H54 (cell line): ENCODE measurements around the gene CSTB.
A peak's percentile ranks its signal among the peaks of the same experiment; 100 is the strongest.

Experiments used
- DNase-seq: peaks from one replicate; pipeline ENCODE4 v3.0.0; 2011; ENCODE audit warnings: low spot score, mixed read lengths; ENCODE audit not compliant: insufficient read length
- FAIRE-seq: peaks from 3 replicates; lab custom pipeline; 2011; peaks lifted over from hg19 to GRCh38; lab: Jason Lieb, UNC
- POLR2A ChIP-seq: IDR thresholded peaks from 2 replicates; pipeline ENCODE4 v1.6.1; 2011; ENCODE audit warnings: low read depth, mild to moderate bottlenecking, low read length

CSTB gene

DNA sequence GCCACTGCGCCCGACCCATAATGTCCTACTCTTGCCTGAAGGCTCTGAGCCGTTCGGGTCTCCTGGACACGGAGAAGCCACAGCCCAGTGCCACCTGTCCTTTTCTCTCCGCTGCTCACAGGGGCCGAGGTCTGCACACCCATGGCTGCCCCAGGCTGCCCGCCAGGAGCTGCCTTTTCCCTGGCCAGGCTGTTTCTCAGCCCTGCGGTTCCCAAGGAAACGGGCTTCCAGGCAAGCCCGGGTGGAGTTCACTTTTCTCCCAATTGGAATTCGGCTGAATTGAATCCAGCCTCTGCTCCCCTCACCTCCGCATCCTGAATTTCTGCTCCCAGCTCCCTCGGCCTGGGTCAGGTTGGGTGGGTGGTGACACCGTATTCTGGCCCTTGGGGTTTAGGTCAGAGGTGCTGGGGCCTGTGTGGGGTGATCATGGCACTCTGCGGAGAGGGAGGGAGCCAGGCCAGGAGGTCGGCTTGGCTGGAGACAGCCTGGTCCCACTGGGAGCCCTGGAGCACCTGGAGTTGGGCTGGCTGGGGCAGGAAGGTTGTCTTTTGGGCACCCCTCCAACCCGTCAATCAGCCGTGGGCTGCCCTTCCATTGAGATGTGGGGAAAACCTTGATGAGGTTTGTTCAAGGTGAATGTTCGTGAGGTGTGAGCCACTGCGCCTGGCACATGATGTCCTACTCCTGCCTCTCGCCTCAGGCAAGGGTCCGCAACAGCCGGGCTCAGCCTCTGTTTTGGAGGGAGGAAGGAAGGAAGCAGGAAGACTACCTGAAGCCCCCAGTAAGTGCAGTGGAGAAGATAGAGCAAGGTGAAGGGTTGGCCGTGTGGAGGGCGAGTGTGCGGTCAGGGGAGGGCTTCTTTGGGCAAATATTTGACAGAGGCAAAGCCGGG is 38.4 kb upstream of the CSTB start:
- TF ChIP-seq POLR2A, result no peak
- DNase-seq (no peak), FAIRE-seq (no peak)

GRCh38 chr21:43813656-43813980 is 37.5 kb upstream of the CSTB start:
- FAIRE-seq (no peak), DNase-seq (no peak)
- no peak for TF ChIP-seq POLR2A

GRCh38 chr21:43812957-43813655 is 37.0 kb upstream of the CSTB start:
- DNase-seq (no peak), FAIRE-seq (no peak)
- TF ChIP-seq POLR2A, result no peak

DNA sequence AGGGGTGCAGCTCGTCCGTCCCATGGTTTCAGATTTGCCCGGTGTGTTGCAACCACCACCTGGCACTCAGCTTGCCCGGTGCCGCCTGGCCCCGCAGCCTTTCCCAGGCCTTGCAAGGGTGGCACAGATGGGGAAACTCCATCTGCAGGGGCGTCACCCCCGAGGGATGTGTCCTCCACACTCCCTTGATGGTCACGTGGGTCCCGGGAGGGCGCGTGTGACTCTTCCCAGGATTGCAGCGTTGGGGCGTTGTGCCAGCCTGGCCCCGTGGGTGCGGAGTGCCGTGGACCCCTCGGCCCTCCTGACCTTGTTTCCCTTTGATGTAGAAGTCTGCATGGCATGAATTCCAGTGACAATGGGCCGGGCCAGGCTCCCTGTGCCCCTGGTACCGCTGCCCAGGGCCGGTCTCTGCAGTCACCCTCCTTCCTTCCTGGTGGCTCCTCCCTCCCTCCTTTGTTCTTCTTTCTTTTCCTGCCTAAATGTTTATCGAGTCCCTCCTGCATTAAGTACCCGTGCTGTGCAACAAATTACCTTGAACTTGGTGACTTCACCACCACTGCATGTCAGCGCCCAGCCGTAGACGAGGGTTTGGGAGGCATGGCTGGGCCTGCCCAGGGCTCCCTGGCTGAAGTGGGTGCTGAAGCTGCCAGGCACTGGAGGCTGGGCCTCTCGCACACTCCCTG is 36.2 kb upstream of the CSTB start:
- peak; percentile 63 for DNase-seq
- TF ChIP-seq POLR2A, result no peak
- no peak for FAIRE-seq

- TF ChIP-seq POLR2A, result no peak
- FAIRE-seq (no peak), DNase-seq (no peak)
Observed at GRCh38 chr21:43811262-43812105, 35.4 kb upstream of the CSTB start.

DNA sequence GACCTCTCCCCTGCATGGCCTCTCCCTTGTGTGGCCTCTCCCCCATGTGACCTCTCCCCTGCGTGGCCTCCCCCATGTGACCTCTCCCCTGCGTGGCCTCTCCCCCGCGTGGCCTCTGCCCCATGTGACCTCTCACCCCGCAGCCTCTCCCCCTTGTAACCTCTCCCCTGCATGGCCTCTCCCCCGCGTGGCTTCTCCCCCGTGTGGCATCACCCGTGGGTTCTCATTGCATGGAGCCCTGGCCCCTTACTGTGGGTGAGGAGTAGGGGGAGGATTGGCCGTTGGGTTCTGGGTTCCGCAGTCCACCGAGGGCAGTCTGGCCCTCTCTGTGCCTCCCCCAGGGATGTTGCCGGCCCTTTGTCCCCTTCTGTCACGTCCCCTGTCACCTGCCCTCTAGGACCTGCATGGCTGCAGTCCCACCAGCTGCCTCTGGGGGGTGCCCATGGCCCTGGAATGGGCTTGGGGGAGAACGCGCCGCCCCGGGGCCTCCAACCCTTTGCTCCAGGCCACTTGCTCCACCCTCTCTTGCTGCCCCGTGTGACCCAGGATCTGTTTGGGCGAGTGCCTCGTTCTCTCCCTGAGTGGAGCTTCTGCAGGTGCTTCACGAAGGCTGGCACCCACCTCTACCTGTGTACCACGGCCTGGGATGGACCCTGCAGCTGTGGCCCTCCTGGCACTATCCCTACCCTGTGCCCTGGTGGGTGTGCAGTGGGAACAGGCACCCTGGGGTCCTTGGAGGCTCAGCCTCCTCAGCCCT is 34.6 kb upstream of the CSTB start:
- no peak for TF ChIP-seq POLR2A
- DNase-seq (peak; percentile 96), FAIRE-seq (no peak)

DNA sequence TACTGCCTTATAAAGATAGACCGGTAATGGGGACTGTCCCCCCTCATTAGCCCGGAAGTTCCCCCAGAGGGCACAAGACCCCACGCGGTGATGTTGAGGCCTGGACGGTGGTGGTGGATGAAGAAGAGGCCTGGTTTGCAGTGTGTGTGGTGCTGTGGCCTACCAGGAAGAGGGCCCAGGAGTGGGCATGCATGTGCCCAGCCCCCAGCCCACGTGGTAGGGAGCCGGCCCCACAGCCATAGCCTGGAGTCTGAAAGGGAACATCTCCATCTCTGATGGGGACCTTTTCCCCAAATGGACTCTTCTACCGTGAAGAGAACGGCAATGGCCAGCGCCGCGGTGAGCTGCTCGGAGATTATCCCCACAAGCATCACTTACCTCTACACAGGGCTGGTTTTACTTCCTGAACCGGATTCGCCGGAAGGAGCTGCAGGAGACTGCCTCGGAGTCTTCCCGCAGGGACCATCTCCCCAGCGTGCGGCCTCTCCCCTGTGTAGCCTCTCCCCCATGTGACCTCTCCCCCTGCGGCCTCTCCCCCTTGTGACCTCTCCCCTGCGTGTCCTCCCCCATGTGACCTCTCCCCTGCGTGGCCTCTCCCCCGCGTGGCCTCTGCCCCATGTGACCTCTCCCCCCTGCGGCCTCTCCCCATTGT is 33.9 kb upstream of the CSTB start:
- DNase-seq (no peak), FAIRE-seq (no peak)
- TF ChIP-seq POLR2A, result no peak

GRCh38 chr21:43809346-43809799 is 33.3 kb upstream of the CSTB start:
- no peak for TF ChIP-seq POLR2A
- FAIRE-seq, result no peak
- DNase-seq, result no peak

- TF ChIP-seq POLR2A, result no peak
- no peak for FAIRE-seq
Observed at GRCh38 chr21:43808832-43809251, 32.7 kb upstream of the CSTB start.

DNA sequence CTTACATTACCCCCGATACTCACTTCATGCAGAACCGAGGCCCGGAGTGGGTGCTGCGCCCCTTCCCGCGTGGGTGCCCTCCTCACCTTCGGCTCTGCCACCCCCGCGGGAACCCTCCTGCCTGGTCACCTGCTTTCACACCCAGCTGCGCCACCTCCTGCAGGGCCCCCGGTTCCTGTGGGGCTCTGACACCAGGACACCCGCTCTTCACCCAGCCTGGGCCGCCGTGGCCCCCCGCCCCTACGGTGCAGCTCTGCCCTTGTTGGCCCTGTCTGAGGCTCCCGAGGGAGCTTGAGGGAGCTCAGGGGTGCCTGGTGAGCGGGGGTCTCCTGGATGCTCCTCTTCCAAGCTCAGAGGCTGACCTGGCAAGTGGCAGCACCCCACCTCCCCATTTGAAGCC is 32.3 kb upstream of the CSTB start:
- FAIRE-seq (no peak), DNase-seq (no peak)
- TF ChIP-seq POLR2A, result no peak

More at GRCh38 chr21:43808832-43809251, 32.7 kb upstream of the CSTB start:
- DNase-seq, result no peak

DNA sequence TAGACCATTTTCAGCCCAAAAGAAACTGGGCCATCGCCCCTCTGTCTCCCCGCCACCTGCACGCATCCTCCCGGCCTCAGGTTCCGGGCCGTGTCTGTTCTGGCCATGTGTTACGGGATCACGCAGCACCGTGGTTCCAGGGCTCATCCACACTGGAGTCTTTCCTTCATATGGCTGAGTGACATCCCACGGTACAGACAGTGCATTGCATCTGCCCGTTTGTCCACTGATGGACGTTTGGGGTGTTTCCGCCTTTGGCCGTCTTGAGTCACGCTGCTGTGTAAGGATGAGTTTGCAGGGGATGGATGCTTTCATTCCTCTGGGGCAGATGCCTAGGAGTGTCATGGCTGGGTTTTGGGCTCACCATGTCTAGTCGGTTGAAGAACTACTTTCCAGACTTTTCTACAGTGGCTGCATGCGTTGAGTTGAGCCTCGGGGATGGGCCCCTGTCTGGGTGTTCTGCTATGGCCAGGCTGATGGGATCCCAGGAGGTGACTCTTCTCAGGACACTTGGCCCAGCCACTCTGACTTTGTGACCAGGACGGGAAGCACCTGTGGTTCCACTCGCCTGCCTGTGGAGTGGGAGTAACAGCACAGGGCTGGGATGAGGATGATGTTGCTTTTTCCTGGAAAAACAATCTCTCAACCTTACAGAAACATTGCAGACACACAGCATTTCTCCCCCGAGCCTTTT is 30.1 kb upstream of the CSTB start:
- DNase-seq (no peak), FAIRE-seq (no peak)
- TF ChIP-seq POLR2A, result no peak
